HCT116 (cell line): ENCODE results near the gene AHRR.

Source experiments
- EGR1 ChIP-seq: IDR thresholded peaks from 2 replicates; pipeline ENCODE4 v1.6.1; 2012; ENCODE audit warnings: low read depth
- EZH2 ChIP-seq: fragments of 200-600 bp; sonication (generic); IDR thresholded peaks from 2 replicates; pipeline ENCODE4 v1.6.1; 2017; ENCODE audit warnings: antibody characterized with exemption, mixed run types
- EZH2phosphoT487 ChIP-seq: fragments of 200-600 bp; IDR thresholded peaks from 2 replicates; pipeline ENCODE4 v1.6.1; 2018; ENCODE audit warnings: antibody characterized with exemption, borderline replicate concordance
- JUND ChIP-seq: IDR thresholded peaks from 2 replicates; pipeline ENCODE4 v1.6.1; 2012
- TF ChIP-seq, protein P1 (sequence below), 3 experiments: fragments of 200-600 bp in 1 of 3; sonication (generic) in 1 of 3; IDR thresholded peaks in 2 of 3; conservative IDR thresholded peaks in 1 of 3; 2 replicates each; pipeline ENCODE4 v1.5.1; 2012 to 2017; ENCODE audit warnings: low read depth in 2 of 3, low read length in 2 of 3, antibody characterized with exemption in 1 of 3, borderline replicate concordance in 1 of 3, control low read depth in 1 of 3, mild to moderate bottlenecking in 1 of 3, mixed read lengths in 1 of 3, mixed run types in 1 of 3, moderate library complexity in 1 of 3; ENCODE audit not compliant: insufficient read depth in 1 of 3
- TF ChIP-seq, protein P2 (sequence below): IDR thresholded peaks from 2 replicates; pipeline ENCODE4 v1.6.1; 2012

DNA sequence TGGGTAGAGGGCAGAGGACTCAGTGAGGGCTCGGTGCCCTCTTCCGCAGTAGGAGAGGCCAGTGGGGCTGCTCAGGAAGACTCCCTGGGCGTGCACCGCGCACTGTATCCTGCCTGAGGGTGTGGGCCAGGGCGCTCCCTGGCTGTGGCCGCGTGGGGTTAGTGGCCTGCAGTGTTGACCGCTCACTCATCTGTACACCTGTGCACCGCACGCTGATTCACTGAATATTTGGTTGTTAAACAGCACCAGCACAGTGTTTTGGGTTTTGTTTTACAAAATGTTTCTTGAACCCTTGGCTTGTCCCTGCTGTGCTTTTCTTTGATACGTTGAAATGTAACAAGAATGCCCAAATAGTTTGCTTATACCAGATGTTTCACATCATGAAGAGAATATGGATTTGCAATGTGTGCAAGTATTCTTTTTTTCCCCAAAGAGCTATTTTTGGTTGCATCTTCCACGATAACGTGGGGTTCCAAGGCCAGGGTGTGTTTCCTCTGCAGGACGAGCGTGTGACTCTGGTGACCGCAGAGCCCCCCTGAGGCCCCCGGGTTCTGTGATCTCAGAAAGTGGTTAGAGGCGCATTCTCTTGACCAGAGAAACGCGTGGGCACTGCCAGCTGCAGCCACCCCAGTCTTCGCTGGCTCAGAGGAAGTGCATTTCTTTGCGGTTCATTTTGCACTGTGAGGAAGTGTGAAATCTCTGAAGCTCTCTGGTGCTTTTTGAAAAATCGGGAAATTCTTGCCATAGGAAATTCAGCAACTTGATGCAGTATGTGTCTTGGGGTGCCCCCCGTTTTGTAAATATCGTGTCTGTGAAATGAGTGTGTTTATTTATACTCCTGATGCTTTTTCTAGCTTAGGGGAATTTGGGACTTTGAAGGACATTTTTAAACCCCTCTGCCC is 46.9 kb downstream of the AHRR start:
- TF ChIP-seq, protein P1, sequence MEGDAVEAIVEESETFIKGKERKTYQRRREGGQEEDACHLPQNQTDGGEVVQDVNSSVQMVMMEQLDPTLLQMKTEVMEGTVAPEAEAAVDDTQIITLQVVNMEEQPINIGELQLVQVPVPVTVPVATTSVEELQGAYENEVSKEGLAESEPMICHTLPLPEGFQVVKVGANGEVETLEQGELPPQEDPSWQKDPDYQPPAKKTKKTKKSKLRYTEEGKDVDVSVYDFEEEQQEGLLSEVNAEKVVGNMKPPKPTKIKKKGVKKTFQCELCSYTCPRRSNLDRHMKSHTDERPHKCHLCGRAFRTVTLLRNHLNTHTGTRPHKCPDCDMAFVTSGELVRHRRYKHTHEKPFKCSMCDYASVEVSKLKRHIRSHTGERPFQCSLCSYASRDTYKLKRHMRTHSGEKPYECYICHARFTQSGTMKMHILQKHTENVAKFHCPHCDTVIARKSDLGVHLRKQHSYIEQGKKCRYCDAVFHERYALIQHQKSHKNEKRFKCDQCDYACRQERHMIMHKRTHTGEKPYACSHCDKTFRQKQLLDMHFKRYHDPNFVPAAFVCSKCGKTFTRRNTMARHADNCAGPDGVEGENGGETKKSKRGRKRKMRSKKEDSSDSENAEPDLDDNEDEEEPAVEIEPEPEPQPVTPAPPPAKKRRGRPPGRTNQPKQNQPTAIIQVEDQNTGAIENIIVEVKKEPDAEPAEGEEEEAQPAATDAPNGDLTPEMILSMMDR (IDR thresholded peaks at IDR 0.05 in 2 of 3, conservative IDR thresholded peaks at IDR 0.05 in 1 of 3; ENCODE audit: borderline replicate concordance in 1 of 3, insufficient read depth in 1 of 3, low read depth in 2 of 3, low read length in 2 of 3): no peak
- TF ChIP-seq, protein P2, sequence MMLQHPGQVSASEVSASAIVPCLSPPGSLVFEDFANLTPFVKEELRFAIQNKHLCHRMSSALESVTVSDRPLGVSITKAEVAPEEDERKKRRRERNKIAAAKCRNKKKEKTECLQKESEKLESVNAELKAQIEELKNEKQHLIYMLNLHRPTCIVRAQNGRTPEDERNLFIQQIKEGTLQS: no peak
- TF ChIP-seq EGR1 (no peak), EZH2 (no peak), EZH2phosphoT487 (no peak), JUND (no peak)
